IMR-90 (cell line): ENCODE data around the gene CALD1. TPM values are rescaled to one million over a fixed set of nuclear protein-coding genes. Genes with fewer than 3 reads are reported as not detected.

Source experiments
- ATAC-seq: fragments of 200-7000 bp; cut with Tn5 transposase; 2 replicates; pipeline ENCODE4 v1.9.1; 2020; ENCODE audit warnings: low read depth, mild to moderate bottlenecking, moderate library complexity
- BruUV-seq: library from RNA; stranded (reverse); fragments of 400-500 nt; replicated peaks from 2 replicates; lab custom pipeline; 2021; lab: Mats Ljungman, UMichigan
- CTCF ChIA-PET: fragments of 300-600 bp; formaldehyde crosslinking; extraction: SDS; loops from one replicate; lab custom pipeline; 2021; ENCODE audit warnings: antibody characterized with exemption; lab: Yijun Ruan, JAX
- POLR2A ChIA-PET: fragments of 300-600 bp; sonication (Branson Sonifier 250); formaldehyde crosslinking; loops from one replicate; lab custom pipeline; 2022; ENCODE audit warnings: antibody characterized with exemption; ENCODE audit not compliant: unreplicated experiment; lab: Charles Lee
- DNase-seq: peaks from one replicate; pipeline ENCODE4 v3.0.0; 2013
- H2AFZ ChIP-seq: replicated peaks from 2 replicates; pipeline ENCODE3; 2013; ENCODE audit warnings: low read length, mild to moderate bottlenecking; ENCODE audit not compliant: poor library complexity
- H2AK5ac ChIP-seq: 2 replicates; pipeline ENCODE4 v1.6.1; 2013; ENCODE audit warnings: low read depth, low read length, inconsistent platforms
- H2AK9ac ChIP-seq: replicated peaks from 2 replicates; pipeline ENCODE3; 2013; ENCODE audit warnings: mild to moderate bottlenecking, low read depth, low read length, moderate library complexity; ENCODE audit not compliant: poor library complexity
- H2BK120ac ChIP-seq: 2 replicates; pipeline ENCODE4 v1.6.1; 2013; ENCODE audit warnings: low read depth, low read length, inconsistent platforms
- H2BK15ac ChIP-seq: 3 replicates; pipeline ENCODE4 v1.6.1; 2013; ENCODE audit warnings: low read depth, low read length, inconsistent platforms
- H2BK20ac ChIP-seq: 2 replicates; pipeline ENCODE4 v1.6.1; 2013; ENCODE audit warnings: low read depth, mild to moderate bottlenecking, inconsistent platforms, low read length, moderate library complexity
- H2BK5ac ChIP-seq: 2 replicates; pipeline ENCODE4 v1.6.1; 2013; ENCODE audit warnings: mild to moderate bottlenecking, low read depth, low read length, inconsistent platforms; ENCODE audit not compliant: poor library complexity, severe bottlenecking
- H3K14ac ChIP-seq: replicated peaks from 2 replicates; pipeline ENCODE4 v1.6.1; 2013; ENCODE audit warnings: low read depth, low read length, inconsistent platforms
- H3K18ac ChIP-seq: 2 replicates; pipeline ENCODE4 v1.6.1; 2013; ENCODE audit warnings: low read depth, low read length, control low read depth
- H3K23ac ChIP-seq: 2 replicates; pipeline ENCODE4 v1.6.1; 2013; ENCODE audit warnings: low read depth, low read length, inconsistent platforms
- H3K27ac ChIP-seq: 2 replicates; pipeline ENCODE4 v1.5.1; 2013; ENCODE audit warnings: mild to moderate bottlenecking, control low read depth, low read length; ENCODE audit not compliant: insufficient read depth
- H3K27me3 ChIP-seq: 2 replicates; pipeline ENCODE4 v1.6.1; 2013; ENCODE audit warnings: low read length; ENCODE audit not compliant: control insufficient read depth, insufficient read depth
- H3K36me3 ChIP-seq: 2 replicates; pipeline ENCODE4 v1.6.1; 2013; ENCODE audit warnings: low read length, mixed read lengths; ENCODE audit not compliant: control insufficient read depth, insufficient read depth
- H3K4ac ChIP-seq: 2 replicates; pipeline ENCODE4 v1.6.1; 2013; ENCODE audit warnings: low read depth, low read length, inconsistent platforms
- H3K4me1 ChIP-seq: 2 replicates; pipeline ENCODE4 v1.6.1; 2013; ENCODE audit warnings: low read length, mixed read lengths; ENCODE audit not compliant: control insufficient read depth, insufficient read depth
- H3K4me2 ChIP-seq: 2 replicates; pipeline ENCODE4 v1.6.1; 2013; ENCODE audit warnings: low read depth, mild to moderate bottlenecking, control low read depth, low read length, moderate library complexity
- H3K4me3 ChIP-seq: 2 replicates; pipeline ENCODE4 v1.5.1; 2013; ENCODE audit warnings: low read depth, mild to moderate bottlenecking, control low read depth, low read length, moderate library complexity; ENCODE audit not compliant: insufficient read depth
- H3K56ac ChIP-seq: 2 replicates; pipeline ENCODE4 v1.6.1; 2013; ENCODE audit warnings: low read length, inconsistent platforms; ENCODE audit not compliant: insufficient read depth; ENCODE audit errors: extremely low read depth
- H3K79me1 ChIP-seq, 2 experiments: 2 replicates each; pipeline ENCODE4 v1.6.1; 2013; ENCODE audit warnings: low read length in 2 of 2, inconsistent platforms in 1 of 2, low read depth in 1 of 2
- H3K9ac ChIP-seq: 2 replicates; pipeline ENCODE4 v1.6.1; 2013; ENCODE audit warnings: low read depth, low read length, control low read depth
- H3K9me1 ChIP-seq: 2 replicates; pipeline ENCODE4 v1.6.1; 2013; ENCODE audit warnings: low read length, inconsistent platforms; ENCODE audit not compliant: insufficient read depth
- H3K9me3 ChIP-seq: 2 replicates; pipeline ENCODE4 v1.6.1; 2013; ENCODE audit warnings: low read length; ENCODE audit not compliant: control insufficient read depth, insufficient read depth
- H4K20me1 ChIP-seq: 2 replicates; pipeline ENCODE4 v1.6.1; 2013; ENCODE audit warnings: low read length, inconsistent platforms; ENCODE audit not compliant: insufficient read depth
- H4K5ac ChIP-seq: 2 replicates; pipeline ENCODE4 v1.6.1; 2013; ENCODE audit warnings: mild to moderate bottlenecking, low read depth, low read length, control low read depth
- H4K8ac ChIP-seq, 2 experiments: 2 replicates each; pipeline ENCODE4 v1.6.1; 2013; ENCODE audit warnings: low read depth in 2 of 2, low read length in 2 of 2, control low read depth in 1 of 2, inconsistent platforms in 1 of 2
- H4K91ac ChIP-seq: 2 replicates; pipeline ENCODE4 v1.6.1; 2013; ENCODE audit warnings: low read depth, low read length, inconsistent platforms; ENCODE audit not compliant: insufficient read depth
- BHLHE40 ChIP-seq: fragments of 150-350 bp; IDR thresholded peaks from 2 replicates; pipeline ENCODE4 v1.6.1; 2016; ENCODE audit warnings: mild to moderate bottlenecking, low read depth, low read length
- CEBPB ChIP-seq: IDR thresholded peaks from 2 replicates; pipeline ENCODE4 v1.6.1; 2012; ENCODE audit warnings: low read depth, low read length, improper control_type of control experiment
- CHD1 ChIP-seq: IDR thresholded peaks from 2 replicates; pipeline ENCODE4 v1.6.1; 2012; ENCODE audit warnings: low read depth, low read length, improper control_type of control experiment
- MXI1 ChIP-seq: IDR thresholded peaks from 2 replicates; pipeline ENCODE4 v1.6.1; 2012; ENCODE audit warnings: low read depth, mild to moderate bottlenecking, low read length, moderate library complexity, borderline replicate concordance
- NFE2L2 ChIP-seq: fragments of 150-350 bp; IDR thresholded peaks from 2 replicates; pipeline ENCODE4 v1.6.1; 2016; ENCODE audit warnings: low read depth, mild to moderate bottlenecking, low read length
- POLR2A ChIP-seq: IDR thresholded peaks from 2 replicates; pipeline ENCODE4 v1.6.1; 2012; ENCODE audit warnings: mild to moderate bottlenecking, low read depth, low read length
- RAD21 ChIP-seq: IDR thresholded peaks from 2 replicates; pipeline ENCODE4 v1.6.1; 2012; ENCODE audit warnings: low read length, improper control_type of control experiment
- RCOR1 ChIP-seq: IDR thresholded peaks from 2 replicates; pipeline ENCODE4 v1.6.1; 2012; ENCODE audit warnings: mild to moderate bottlenecking, low read length, improper control_type of control experiment; ENCODE audit not compliant: insufficient replicate concordance
- RFX5 ChIP-seq: IDR thresholded peaks from 2 replicates; pipeline ENCODE4 v1.8.0; 2012; ENCODE audit warnings: low read depth, mild to moderate bottlenecking, low read length, moderate library complexity
- SMC3 ChIP-seq: fragments of 150-350 bp; IDR thresholded peaks from 2 replicates; pipeline ENCODE4 v1.6.1; 2016; ENCODE audit warnings: low read depth, mild to moderate bottlenecking, antibody characterized with exemption, low read length, moderate library complexity
- WGBS, 2 experiments: methylation state at CpG; one replicate each; pipeline versions ENCODE4 v1.1.5 to v1.1.7; 2013; ENCODE audit warnings: missing lambda C conversion rate in 2 of 2; ENCODE audit not compliant: insufficient read length in 1 of 2; ENCODE audit errors: extremely low coverage in 2 of 2; 5-methylcytosine and 5-hydroxymethylcytosine counted together
- dilution Hi-C: fragments of 300-500 bp; cut with HindIII; formaldehyde crosslinking; loops from one replicate; pipeline ENCODE4 v1.14.3; 2018; ENCODE audit warnings: low sequenced_read_pairs; ENCODE audit not compliant: unreplicated experiment
- in situ Hi-C: fragments of 300-500 bp; cut with MboI; formaldehyde crosslinking; loops from 3 replicates; pipeline ENCODE4 v1.14.3; 2019; ENCODE audit warnings: low sequenced_read_pairs, inconsistent platforms, mixed read lengths
- intact Hi-C: fragments of 100-400 bp; cut with micrococcal nuclease; formaldehyde crosslinking; loops from 2 replicates; pipeline ENCODE4 v1.10.0; 2022
- polyA plus RNA-seq, 3 experiments: library from polyadenylated mRNA; depleted of rRNA; stranded (reverse); fragments of >200 nt; gene quantifications; 2 replicates each; pipeline ENCODE4 v1.2.3, GENCODE V29; 2012; ENCODE audit warnings: low replicate concordance in 1 of 3
- total RNA-seq: library from RNA; depleted of rRNA; stranded (reverse); fragments of >200 nt; gene quantifications from 2 replicates; pipeline ENCODE4 v1.2.3, GENCODE V29; 2012
- TF ChIP-seq, protein P1 (sequence below): fragments of 150-350 bp; IDR thresholded peaks from 2 replicates; pipeline ENCODE4 v1.6.1; 2017; ENCODE audit warnings: mild to moderate bottlenecking, antibody characterized with exemption, low read length, low read depth
- TF ChIP-seq, protein P2 (sequence below): fragments of 150-350 bp; IDR thresholded peaks from 2 replicates; pipeline ENCODE4 v1.6.1; 2016; ENCODE audit warnings: low read depth, mild to moderate bottlenecking, low read length, moderate library complexity, borderline replicate concordance
- TF ChIP-seq, protein P3 (sequence below): conservative IDR thresholded peaks from 2 replicates; pipeline ENCODE4 v1.5.1; 2012; ENCODE audit warnings: mild to moderate bottlenecking, low read depth, low read length, improper control_type of control experiment

CALD1 gene
- total and polyA plus RNA-seq, 2 of the 4 experiments (the other 2 are of a cell fraction), result 375 to 487 TPM

DNA sequence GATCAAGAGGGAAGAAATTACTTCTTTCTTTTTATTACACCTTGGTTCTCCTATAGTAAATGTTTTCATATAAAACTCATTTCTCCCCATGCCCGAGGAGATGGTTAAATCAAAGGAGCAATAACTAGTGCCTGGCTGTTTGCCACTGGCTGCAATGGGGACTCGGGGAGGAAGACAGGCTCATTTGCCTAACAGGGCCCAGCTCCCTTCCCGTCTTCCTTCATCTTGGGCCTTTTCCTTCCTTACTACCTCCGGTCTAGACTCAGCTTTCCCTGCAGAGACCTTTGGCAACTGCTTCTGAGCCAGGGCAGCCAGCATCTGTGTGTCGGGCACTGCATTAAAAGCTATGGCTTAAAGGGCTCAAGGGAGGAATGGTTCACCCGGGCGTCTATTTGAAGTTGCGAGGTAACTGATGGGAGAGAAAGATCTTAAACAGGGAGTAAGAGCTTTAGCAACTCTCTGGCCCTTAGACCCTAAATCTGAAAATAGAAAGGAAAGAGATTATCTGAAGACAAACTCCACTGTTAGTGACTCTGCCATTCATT lies 63.5 kb downstream of the CALD1 start:
- Histone ChIP-seq H2AK5ac (no peak overlapping the region), H3K9me3 (no peaks in the 10 kb centered on the region), H2AK9ac (no peak overlapping the region), H3K14ac (no peak overlapping the region), H4K8ac (no peak overlapping the region), H3K18ac (0 out of 2 replicates have a peak overlapping the region, but pooled peaks have one; percentile 21), H4K20me1 (peaks cover 87% of the 10 kb centered on the region), H2BK5ac (peak overlapping the region; percentile 0), H2BK15ac (no peak overlapping the region), H3K9ac (no peak overlapping the region), H3K23ac (0 out of 2 replicates have a peak overlapping the region, but pooled peaks have one; percentile 45), H3K4ac (no peak overlapping the region), H4K91ac (no peak overlapping the region), H2BK120ac (no peak overlapping the region), H3K27ac (peak overlapping the region; percentile 48; the same call in 1 of the 2 replicates), H4K5ac (0 out of 2 replicates have a peak overlapping the region, but pooled peaks have one; percentile 35), H3K4me3 (no peak overlapping the region), H3K4me1 (peaks cover 13% of the 10 kb centered on the region), H3K79me1 (peaks cover 32 to 81% of the 10 kb centered on the region in 2 experiments), H3K4me2 (no peak overlapping the region), H2AFZ (no peak overlapping the region), H3K56ac (no peak overlapping the region), H2BK20ac (no peak overlapping the region), H3K36me3 (peaks cover 34% of the 10 kb centered on the region), H3K27me3 (no peaks in the 10 kb centered on the region), H3K9me1 (peaks cover 26% of the 10 kb centered on the region)
- ChIA-PET POLR2A (no interaction called here), CTCF (no interaction called here)
- TF ChIP-seq BHLHE40 (no peak), CEBPB (no peak), POLR2A (no peak), MXI1 (no peak), CHD1 (no peak), NFE2L2 (no peak), RAD21 (no peak), SMC3 (no peak), RFX5 (no peak), RCOR1 (no peak)
- TF ChIP-seq, protein P1, sequence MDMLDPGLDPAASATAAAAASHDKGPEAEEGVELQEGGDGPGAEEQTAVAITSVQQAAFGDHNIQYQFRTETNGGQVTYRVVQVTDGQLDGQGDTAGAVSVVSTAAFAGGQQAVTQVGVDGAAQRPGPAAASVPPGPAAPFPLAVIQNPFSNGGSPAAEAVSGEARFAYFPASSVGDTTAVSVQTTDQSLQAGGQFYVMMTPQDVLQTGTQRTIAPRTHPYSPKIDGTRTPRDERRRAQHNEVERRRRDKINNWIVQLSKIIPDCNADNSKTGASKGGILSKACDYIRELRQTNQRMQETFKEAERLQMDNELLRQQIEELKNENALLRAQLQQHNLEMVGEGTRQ, result no peak
- TF ChIP-seq, protein P2, sequence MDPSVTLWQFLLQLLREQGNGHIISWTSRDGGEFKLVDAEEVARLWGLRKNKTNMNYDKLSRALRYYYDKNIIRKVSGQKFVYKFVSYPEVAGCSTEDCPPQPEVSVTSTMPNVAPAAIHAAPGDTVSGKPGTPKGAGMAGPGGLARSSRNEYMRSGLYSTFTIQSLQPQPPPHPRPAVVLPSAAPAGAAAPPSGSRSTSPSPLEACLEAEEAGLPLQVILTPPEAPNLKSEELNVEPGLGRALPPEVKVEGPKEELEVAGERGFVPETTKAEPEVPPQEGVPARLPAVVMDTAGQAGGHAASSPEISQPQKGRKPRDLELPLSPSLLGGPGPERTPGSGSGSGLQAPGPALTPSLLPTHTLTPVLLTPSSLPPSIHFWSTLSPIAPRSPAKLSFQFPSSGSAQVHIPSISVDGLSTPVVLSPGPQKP, result no peak
- TF ChIP-seq, protein P3, sequence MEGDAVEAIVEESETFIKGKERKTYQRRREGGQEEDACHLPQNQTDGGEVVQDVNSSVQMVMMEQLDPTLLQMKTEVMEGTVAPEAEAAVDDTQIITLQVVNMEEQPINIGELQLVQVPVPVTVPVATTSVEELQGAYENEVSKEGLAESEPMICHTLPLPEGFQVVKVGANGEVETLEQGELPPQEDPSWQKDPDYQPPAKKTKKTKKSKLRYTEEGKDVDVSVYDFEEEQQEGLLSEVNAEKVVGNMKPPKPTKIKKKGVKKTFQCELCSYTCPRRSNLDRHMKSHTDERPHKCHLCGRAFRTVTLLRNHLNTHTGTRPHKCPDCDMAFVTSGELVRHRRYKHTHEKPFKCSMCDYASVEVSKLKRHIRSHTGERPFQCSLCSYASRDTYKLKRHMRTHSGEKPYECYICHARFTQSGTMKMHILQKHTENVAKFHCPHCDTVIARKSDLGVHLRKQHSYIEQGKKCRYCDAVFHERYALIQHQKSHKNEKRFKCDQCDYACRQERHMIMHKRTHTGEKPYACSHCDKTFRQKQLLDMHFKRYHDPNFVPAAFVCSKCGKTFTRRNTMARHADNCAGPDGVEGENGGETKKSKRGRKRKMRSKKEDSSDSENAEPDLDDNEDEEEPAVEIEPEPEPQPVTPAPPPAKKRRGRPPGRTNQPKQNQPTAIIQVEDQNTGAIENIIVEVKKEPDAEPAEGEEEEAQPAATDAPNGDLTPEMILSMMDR, result no peak
- WGBS, 2 experiments, result no CpG with 5 or more reads among the region's 8 CpGs
- intact Hi-C loops, result no loop called here
- in situ Hi-C loops, result no loop called here
- BruUV-seq, result no TSS peak
- dilution Hi-C loops, result no loop called here
- no peak for DNase-seq
- ATAC-seq, result no peak
